DND-41 (cell line): ENCODE data around the gene CATSPERD.

Source experiments
- EZH2 ChIP-seq: IDR thresholded peaks from 3 replicates; pipeline ENCODE4 v1.6.1; 2012; ENCODE audit warnings: borderline replicate concordance, low read depth, mild to moderate bottlenecking, moderate library complexity, low read length, inconsistent platforms; ENCODE audit not compliant: severe bottlenecking
- TF ChIP-seq, protein P1 (sequence below): IDR thresholded peaks from 2 replicates; pipeline ENCODE4 v1.5.1; 2012; ENCODE audit warnings: borderline replicate concordance, low read length, moderate library complexity, mild to moderate bottlenecking; ENCODE audit not compliant: poor library complexity, severe bottlenecking; ENCODE audit errors: extremely low read depth

DNA sequence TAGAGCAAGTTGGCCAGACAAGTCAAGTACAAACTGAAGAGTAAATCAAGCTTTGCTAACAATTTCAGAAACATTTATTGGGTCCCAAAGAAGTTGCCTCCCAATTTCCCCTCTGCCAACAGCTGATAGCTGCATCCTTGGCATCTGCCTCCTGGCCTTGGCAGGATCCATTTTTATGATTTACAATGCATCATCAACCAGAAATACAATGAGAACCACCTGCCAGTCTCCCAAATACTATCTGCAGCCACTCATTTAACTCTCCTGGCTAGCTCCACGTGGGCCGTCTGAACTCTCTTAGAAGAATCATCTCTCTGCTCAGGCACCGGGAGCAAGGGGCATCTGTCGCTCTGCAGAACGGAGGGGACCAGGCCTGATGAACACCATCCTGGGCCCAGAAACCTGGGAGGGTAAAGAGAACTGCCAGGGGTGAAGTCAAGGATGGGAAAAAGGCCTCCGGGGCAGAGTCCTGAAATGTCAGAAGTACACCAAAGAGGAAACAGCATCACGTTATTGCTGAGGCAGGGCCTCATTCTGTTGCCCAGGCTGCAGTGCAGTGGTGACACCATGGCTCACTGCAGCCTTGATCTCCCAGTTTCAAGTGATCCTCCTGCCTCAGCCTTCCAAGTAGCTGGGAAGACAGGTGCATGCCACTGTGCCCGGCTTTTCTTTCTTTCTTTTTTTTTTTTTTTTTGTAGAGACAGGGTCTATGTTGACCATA, 3.1 kb upstream of the CATSPERD start:
- TF ChIP-seq, protein P1, sequence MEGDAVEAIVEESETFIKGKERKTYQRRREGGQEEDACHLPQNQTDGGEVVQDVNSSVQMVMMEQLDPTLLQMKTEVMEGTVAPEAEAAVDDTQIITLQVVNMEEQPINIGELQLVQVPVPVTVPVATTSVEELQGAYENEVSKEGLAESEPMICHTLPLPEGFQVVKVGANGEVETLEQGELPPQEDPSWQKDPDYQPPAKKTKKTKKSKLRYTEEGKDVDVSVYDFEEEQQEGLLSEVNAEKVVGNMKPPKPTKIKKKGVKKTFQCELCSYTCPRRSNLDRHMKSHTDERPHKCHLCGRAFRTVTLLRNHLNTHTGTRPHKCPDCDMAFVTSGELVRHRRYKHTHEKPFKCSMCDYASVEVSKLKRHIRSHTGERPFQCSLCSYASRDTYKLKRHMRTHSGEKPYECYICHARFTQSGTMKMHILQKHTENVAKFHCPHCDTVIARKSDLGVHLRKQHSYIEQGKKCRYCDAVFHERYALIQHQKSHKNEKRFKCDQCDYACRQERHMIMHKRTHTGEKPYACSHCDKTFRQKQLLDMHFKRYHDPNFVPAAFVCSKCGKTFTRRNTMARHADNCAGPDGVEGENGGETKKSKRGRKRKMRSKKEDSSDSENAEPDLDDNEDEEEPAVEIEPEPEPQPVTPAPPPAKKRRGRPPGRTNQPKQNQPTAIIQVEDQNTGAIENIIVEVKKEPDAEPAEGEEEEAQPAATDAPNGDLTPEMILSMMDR, result no peak
- TF ChIP-seq EZH2, result no peak
